ENCODE data around the gene SLC39A11.

SLC39A11 gene

GRCh38 chr17:72604518-72604917 is 488.0 kb downstream of the SLC39A11 start:
- H3K9me3 Mint-ChIP-seq = peaks cover 13% of the 10 kb centered on the region
- H3K4me1 Mint-ChIP-seq = no peaks in the 10 kb centered on the region
- H3K36me3 Mint-ChIP-seq = no peaks in the 10 kb centered on the region
- H3K27me3 Mint-ChIP-seq = peaks cover 51% of the 10 kb centered on the region
- H3K4me3 Mint-ChIP-seq = no peak overlapping the region
- H3K27ac Mint-ChIP-seq = no peak overlapping the region
- ATAC-seq = no peak

- no peak overlapping the region for H3K4me3 Mint-ChIP-seq
- H3K27ac Mint-ChIP-seq = no peak overlapping the region
- H3K9me3 Mint-ChIP-seq = peaks cover 12% of the 10 kb centered on the region
- no peaks in the 10 kb centered on the region for H3K36me3 Mint-ChIP-seq
- no peaks in the 10 kb centered on the region for H3K4me1 Mint-ChIP-seq
- H3K27me3 Mint-ChIP-seq = peaks cover 56% of the 10 kb centered on the region
- ATAC-seq = no peak
These were observed 488.9 kb downstream of the SLC39A11 start for GRCh38 chr17:72603420-72604242.

GRCh38 chr17:72602517-72603419 is 489.7 kb downstream of the SLC39A11 start:
- peaks cover 7% of the 10 kb centered on the region for H3K9me3 Mint-ChIP-seq
- no peak for ATAC-seq
- H3K27me3 Mint-ChIP-seq = peaks cover 56% of the 10 kb centered on the region
- no peaks in the 10 kb centered on the region for H3K4me1 Mint-ChIP-seq
- no peaks in the 10 kb centered on the region for H3K36me3 Mint-ChIP-seq
- H3K4me3 Mint-ChIP-seq = no peak overlapping the region
- no peak overlapping the region for H3K27ac Mint-ChIP-seq

GRCh38 chr17:72600934-72601333 is 491.6 kb downstream of the SLC39A11 start:
- H3K4me3 Mint-ChIP-seq = no peak overlapping the region
- H3K4me1 Mint-ChIP-seq = no peaks in the 10 kb centered on the region
- no peak for ATAC-seq
- peaks cover 55% of the 10 kb centered on the region for H3K27me3 Mint-ChIP-seq
- H3K27ac Mint-ChIP-seq = no peak overlapping the region
- H3K9me3 Mint-ChIP-seq = no peaks in the 10 kb centered on the region
- no peaks in the 10 kb centered on the region for H3K36me3 Mint-ChIP-seq

- no peak overlapping the region for H3K27ac Mint-ChIP-seq
- no peaks in the 10 kb centered on the region for H3K9me3 Mint-ChIP-seq
- ATAC-seq = no peak
- H3K27me3 Mint-ChIP-seq = peaks cover 46% of the 10 kb centered on the region
- no peaks in the 10 kb centered on the region for H3K4me1 Mint-ChIP-seq
- H3K36me3 Mint-ChIP-seq = no peaks in the 10 kb centered on the region
- H3K4me3 Mint-ChIP-seq = no peak overlapping the region
These were observed 492.6 kb downstream of the SLC39A11 start for GRCh38 chr17:72599891-72600290.

GRCh38 chr17:72598695-72599094 is 493.8 kb downstream of the SLC39A11 start:
- no peaks in the 10 kb centered on the region for H3K4me1 Mint-ChIP-seq
- H3K27me3 Mint-ChIP-seq = peaks cover 45% of the 10 kb centered on the region
- H3K27ac Mint-ChIP-seq = no peak overlapping the region
- no peak for ATAC-seq
- no peaks in the 10 kb centered on the region for H3K36me3 Mint-ChIP-seq
- H3K9me3 Mint-ChIP-seq = no peaks in the 10 kb centered on the region
- no peak overlapping the region for H3K4me3 Mint-ChIP-seq

- Mint-ChIP-seq H3K36me3 (no peaks in the 10 kb centered on the region), H3K4me3 (no peak overlapping the region), H3K9me3 (no peaks in the 10 kb centered on the region), H3K4me1 (peaks cover 1% of the 10 kb centered on the region), H3K27me3 (peaks cover 52% of the 10 kb centered on the region), H3K27ac (no peak overlapping the region)
- ATAC-seq = no peak
These were observed 495.0 kb downstream of the SLC39A11 start for GRCh38 chr17:72597354-72598087.

Measured in stimulated activated memory B cell treated with anti-CD40 and anti-IgM and Interleukin-4, amounts not matched to agents 10 μg/mL and 1 μg/mL and 100 μg/mL, for 72 hours (primary cell).